OCI-LY1 (cell line): Measurements from ENCODE around the gene LTF.

ENCODE experiments used
- CTCF ChIP-seq: fragments of 200-600 bp; sonication (generic), shearing (Covaris generic); IDR thresholded peaks from 2 replicates; pipeline ENCODE4 v1.5.1; 2017; ENCODE audit warnings: mild to moderate bottlenecking, antibody characterized with exemption, low read length, moderate library complexity, mixed read lengths
- EZH2 ChIP-seq: fragments of 200-600 bp; sonication (generic), shearing (Covaris generic); IDR thresholded peaks from 2 replicates; pipeline ENCODE4 v1.8.0; 2017; ENCODE audit warnings: borderline replicate concordance, mixed run types, mild to moderate bottlenecking, antibody characterized with exemption, low read length, moderate library complexity, mixed read lengths

- no peak for TF ChIP-seq CTCF
- TF ChIP-seq EZH2, result no peak
These were observed 15.9 kb upstream of the LTF start for GRCh38 chr3:46480491-46481195.
